Fibroblast of lung (primary cell): ENCODE results near the gene DNM1L. TPM values are rescaled to one million over a fixed set of nuclear protein-coding genes. Genes with fewer than 3 reads are reported as not detected.

Source experiments
- DNase-seq, 2 donors: peaks; one replicate each; pipeline versions ENCODE4 v3.0.0 to v3.0.0-alpha.2; 2010; ENCODE audit warnings: low read depth in 2 of 2
- H2AFZ ChIP-seq: 2 replicates; pipeline ENCODE4 v1.5.1; 2012; ENCODE audit warnings: low read length, control low read depth, inconsistent platforms
- H3K27ac ChIP-seq: 2 replicates; pipeline ENCODE4 v1.5.1; 2011; ENCODE audit warnings: low read length, control low read depth; ENCODE audit not compliant: insufficient read depth
- H3K27me3 ChIP-seq: 2 replicates; pipeline ENCODE4 v1.5.1; 2011; ENCODE audit warnings: mild to moderate bottlenecking, low read length; ENCODE audit not compliant: control insufficient read depth, insufficient read depth
- H3K36me3 ChIP-seq: 2 replicates; pipeline ENCODE4 v1.5.1; 2011; ENCODE audit warnings: low read length; ENCODE audit not compliant: control insufficient read depth, insufficient read depth
- H3K4me1 ChIP-seq: 2 replicates; pipeline ENCODE4 v1.5.1; 2011; ENCODE audit warnings: low read length; ENCODE audit not compliant: control insufficient read depth, insufficient read depth; ENCODE audit errors: extremely low read depth
- H3K4me2 ChIP-seq: 2 replicates; pipeline ENCODE4 v1.5.1; 2011; ENCODE audit warnings: low read length, control low read depth; ENCODE audit not compliant: insufficient read depth; ENCODE audit errors: extremely low read depth
- H3K4me3 ChIP-seq, 4 experiments: fragments of 200-600 bp in 1 of 4; sonication (generic) in 1 of 4; replicated peaks in 1 of 4; 2 replicates each; pipeline ENCODE4 v1.5.1; 2011 to 2016; ENCODE audit warnings: low read length in 4 of 4, low read depth in 3 of 4, mild to moderate bottlenecking in 3 of 4, control low read depth in 2 of 4, inconsistent platforms in 1 of 4, mixed read lengths in 1 of 4; ENCODE audit not compliant: insufficient read depth in 1 of 4; ENCODE audit errors: control extremely low read depth in 1 of 4
- H3K79me2 ChIP-seq: 2 replicates; pipeline ENCODE4 v1.5.1; 2012; ENCODE audit warnings: mild to moderate bottlenecking, low read length, inconsistent platforms; ENCODE audit not compliant: control insufficient read depth, insufficient read depth
- H3K9ac ChIP-seq: 2 replicates; pipeline ENCODE4 v1.5.1; 2011; ENCODE audit warnings: mild to moderate bottlenecking, low read length, control low read depth; ENCODE audit not compliant: insufficient read depth
- H3K9me3 ChIP-seq: 2 replicates; pipeline ENCODE4 v1.5.1; 2012; ENCODE audit warnings: low read depth, low read length; ENCODE audit not compliant: control insufficient read depth, insufficient read depth
- H4K20me1 ChIP-seq: 2 replicates; pipeline ENCODE4 v1.5.1; 2011; ENCODE audit warnings: low read length; ENCODE audit not compliant: control insufficient read depth, insufficient read depth; ENCODE audit errors: extremely low read depth
- CTCF ChIP-seq, 2 donors: IDR thresholded peaks in 1 of 2; conservative IDR thresholded peaks in 1 of 2; 1 replicate in 1 of 2; 2 replicates in 1 of 2; pipeline ENCODE4 v1.5.1; 2011 to 2012; ENCODE audit warnings: low read length in 2 of 2, control low read depth in 1 of 2, inconsistent platforms in 1 of 2, low read depth in 1 of 2, mild to moderate bottlenecking in 1 of 2
- EZH2 ChIP-seq: IDR thresholded peaks from 2 replicates; pipeline ENCODE4 v1.5.1; 2012; ENCODE audit warnings: low read length, control low read depth, mild to moderate bottlenecking; ENCODE audit errors: missing control alignments
- polyA minus RNA-seq: library from RNA; depleted of rRNA, polyadenylated mRNA; stranded (reverse); fragments of >200 nt; gene quantifications from 2 replicates; pipeline ENCODE4 v1.2.3, GENCODE V29; 2011; ENCODE audit warnings: low replicate concordance
- polyA plus RNA-seq, 2 donors: library from polyadenylated mRNA; depleted of rRNA in 1 of 2; stranded (reverse) in 1 of 2; unstranded in 1 of 2; fragments of >200 nt; gene quantifications; 2 replicates each; pipeline ENCODE4 v1.2.1, GENCODE V29; 2011 to 2012; ENCODE audit warnings: missing spikeins in 1 of 2
- total RNA-seq: library from RNA; depleted of rRNA; stranded (reverse); fragments of >200 nt; gene quantifications from 2 replicates; pipeline ENCODE4 v1.2.1, GENCODE V29; 2014

Gene DNM1L
- total RNA-seq (51.4 and 59.6 TPM in 2 replicates), polyA plus RNA-seq (56.3 and 77.9 TPM in 2 replicates), polyA minus RNA-seq (35.4 and 49.0 TPM in 2 replicates)
- 40.1 and 50.8 TPM in 2 replicates for polyA plus RNA-seq (2012)

- Histone ChIP-seq H3K9me3 (no peaks in the 10 kb centered on the region), H3K27me3 (no peaks in the 10 kb centered on the region), H3K4me2 (peak within 1 kb of the TSS; percentile 49), H3K27ac (peak within 1 kb of the TSS; percentile 93), H4K20me1 (no peaks in the 10 kb centered on the region), H3K4me3 (peak within 1 kb of the TSS; percentile 70 to 100 (median 92)), H3K9ac (peak within 1 kb of the TSS; percentile 91), H2AFZ (peak within 1 kb of the TSS; percentile 92), H3K36me3 (no peaks in the 10 kb centered on the region), H3K79me2 (peaks cover 40% of the 10 kb centered on the region), H3K4me1 (no peaks in the 10 kb centered on the region)
- peak; percentile 96 to 97 for DNase-seq
- TF ChIP-seq EZH2: no peak
- no peak for TF ChIP-seq CTCF (conservative IDR thresholded peaks at IDR 0.05 in 1 of 2, IDR thresholded peaks at IDR 0.05 in 1 of 2; ENCODE audit: low read depth in 1 of 2, low read length in 2 of 2)
Measured at GRCh38 chr12:32679091-32679919, at the start of gene DNM1L. TSS of gene DNM1L (plus strand) at chr12:32679301. CDS start at chr12:32679364, 63 bp downstream.

GRCh38 chr12:32641287-32641901, 37.7 kb upstream of the DNM1L start:
- Histone ChIP-seq H3K27me3 (no peaks in the 10 kb centered on the region), H3K4me1 (no peaks in the 10 kb centered on the region), H3K9ac (no peak overlapping the region), H3K4me2 (no peak overlapping the region), H3K9me3 (no peaks in the 10 kb centered on the region), H3K4me3 (no peak overlapping the region), H3K36me3 (no peaks in the 10 kb centered on the region), H3K79me2 (no peaks in the 10 kb centered on the region), H3K27ac (no peak overlapping the region), H2AFZ (no peak overlapping the region), H4K20me1 (no peaks in the 10 kb centered on the region)
- no peak for DNase-seq
- TF ChIP-seq EZH2 (no peak), CTCF (conservative IDR thresholded peaks at IDR 0.05 in 1 of 2, IDR thresholded peaks at IDR 0.05 in 1 of 2; ENCODE audit: low read depth in 1 of 2, low read length in 2 of 2) (no peak)

GRCh38 chr12:32644431-32644830, 34.7 kb upstream of the DNM1L start:
- H3K9ac ChIP-seq: no peak overlapping the region
- DNase-seq: peak in 1 of 2 donors; percentile 58
- H2AFZ ChIP-seq: no peak overlapping the region
- H3K27me3 ChIP-seq: no peaks in the 10 kb centered on the region
- H3K4me2 ChIP-seq: no peak overlapping the region
- no peak overlapping the region for H3K27ac ChIP-seq
- H3K36me3 ChIP-seq: no peaks in the 10 kb centered on the region
- H3K4me1 ChIP-seq: no peaks in the 10 kb centered on the region
- no peak for TF ChIP-seq EZH2
- TF ChIP-seq CTCF (conservative IDR thresholded peaks at IDR 0.05 in 1 of 2, IDR thresholded peaks at IDR 0.05 in 1 of 2; ENCODE audit: low read depth in 1 of 2, low read length in 2 of 2): no peak
- H3K9me3 ChIP-seq: no peaks in the 10 kb centered on the region
- no peak overlapping the region for H3K4me3 ChIP-seq
- no peaks in the 10 kb centered on the region for H4K20me1 ChIP-seq
- no peaks in the 10 kb centered on the region for H3K79me2 ChIP-seq
